Natural killer cell (primary cell): ENCODE data around the gene ZNF502. TPM values are rescaled to one million over a fixed set of nuclear protein-coding genes. Genes with fewer than 3 reads are reported as not detected.
A peak's percentile ranks its signal among the peaks of the same experiment; 100 is the strongest.

Source experiments
- ATAC-seq, 3 donors: fragments of 150-1000 bp in 2 of 3; fragments of 200-7000 bp in 1 of 3; cut with Tn5 transposase; 1 replicate in 1 of 3; 2 replicates in 2 of 3; pipeline ENCODE4 v1.10.0; 2021; ENCODE audit warnings: mild to moderate bottlenecking in 2 of 3, moderate library complexity in 2 of 3
- DNase-seq, 2 donors: peaks; one replicate each; pipeline versions ENCODE4 v3.0.0 to v3.0.0-alpha.2; 2013 to 2021; ENCODE audit warnings: mixed read lengths in 1 of 2
- H3K27ac ChIP-seq: one replicate; pipeline ENCODE4 v1.5.1; 2013; ENCODE audit warnings: mild to moderate bottlenecking, low read length
- H3K27me3 ChIP-seq: one replicate; pipeline ENCODE4 v1.6.1; 2013; ENCODE audit warnings: low read length; ENCODE audit not compliant: control insufficient read depth, insufficient read depth
- H3K36me3 ChIP-seq: one replicate; pipeline ENCODE4 v1.6.1; 2013; ENCODE audit warnings: low read length; ENCODE audit not compliant: control insufficient read depth, insufficient read depth
- H3K4me1 ChIP-seq: one replicate; pipeline ENCODE4 v1.6.1; 2013; ENCODE audit warnings: low read length; ENCODE audit not compliant: control insufficient read depth, insufficient read depth
- H3K4me3 ChIP-seq: one replicate; pipeline ENCODE4 v1.5.1; 2013; ENCODE audit warnings: low read length
- H3K9me3 ChIP-seq: one replicate; pipeline ENCODE4 v1.6.1; 2013; ENCODE audit warnings: low read length; ENCODE audit not compliant: control insufficient read depth, insufficient read depth
- H3K27ac Mint-ChIP-seq, 2 donors: one replicate each; pipeline ENCODE4 v1.8.0; 2022; ENCODE audit warnings: mild to moderate bottlenecking in 2 of 2, mixed read lengths in 2 of 2, moderate library complexity in 1 of 2
- H3K27me3 Mint-ChIP-seq, 2 donors: one replicate each; pipeline ENCODE4 v1.8.0; 2022; ENCODE audit warnings: low read depth in 2 of 2, mixed read lengths in 2 of 2
- H3K36me3 Mint-ChIP-seq: one replicate; pipeline ENCODE4 v1.8.0; 2022; ENCODE audit warnings: mixed read lengths
- H3K4me1 Mint-ChIP-seq, 2 donors: one replicate each; pipeline ENCODE4 v1.8.0; 2022; ENCODE audit warnings: mixed read lengths in 2 of 2
- H3K4me3 Mint-ChIP-seq: one replicate; pipeline ENCODE4 v1.8.0; 2022; ENCODE audit warnings: mild to moderate bottlenecking, moderate library complexity, mixed read lengths
- H3K9me3 Mint-ChIP-seq, 2 donors: one replicate each; pipeline ENCODE4 v1.8.0; 2022; ENCODE audit warnings: mixed read lengths in 2 of 2
- CTCF ChIP-seq: fragments of 200-600 bp; IDR thresholded peaks from one replicate; pipeline ENCODE4 v1.8.0; 2022; ENCODE audit warnings: antibody characterized with exemption
- WGBS: methylation state at CpG from one replicate; pipeline ENCODE4 v1.1.7; 2013; ENCODE audit warnings: missing lambda C conversion rate; ENCODE audit not compliant: insufficient coverage; 5-methylcytosine and 5-hydroxymethylcytosine counted together
- intact Hi-C: fragments of 100-400 bp; cut with micrococcal nuclease; formaldehyde crosslinking; loops from one replicate; pipeline ENCODE4 v1.14.2; 2022
- total RNA-seq, 4 donors: library from RNA; stranded (reverse); fragments of 120-200 nt in 1 of 4; gene quantifications; one replicate each; pipeline versions ENCODE4 v1.2.3 to v1.2.4, GENCODE V29; 2013 to 2022

Gene ZNF502
- total RNA-seq, 3 donors from 2014 or later (not counting 1 experiment from before 2014, with no cell fraction given), result 2.8 to 7.0 (median 4.4) TPM

DNA sequence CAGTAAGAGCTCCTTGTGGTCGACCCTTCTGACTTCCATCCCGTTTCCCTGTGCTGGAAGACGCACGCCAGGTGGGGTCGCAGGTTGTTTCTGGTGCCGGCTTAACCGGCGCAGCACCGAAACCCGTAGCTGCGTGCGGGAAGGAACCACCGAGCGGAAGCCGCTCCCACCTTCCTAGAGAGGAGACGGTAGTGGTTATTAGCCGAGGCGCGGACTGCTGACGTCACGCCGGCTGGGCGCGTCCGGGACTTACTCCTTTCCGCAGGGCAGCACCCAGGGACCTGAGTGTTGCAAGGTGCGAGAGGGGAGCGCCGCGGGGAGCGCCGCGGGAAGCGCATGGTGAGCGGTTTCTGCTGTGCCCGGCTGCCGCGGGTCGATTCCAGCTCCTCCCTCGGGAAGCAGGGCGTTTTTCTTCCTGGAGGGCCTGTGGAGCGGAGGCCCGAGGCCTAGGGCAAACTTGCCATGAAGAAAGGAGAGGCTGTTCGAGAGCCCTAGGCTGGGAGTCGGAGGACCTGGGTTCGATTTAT, 17.0 kb downstream of the ZNF502 start, which contains the start of gene ZNF501:
Gene ZNF501 (plus strand): TSS at position 252 of the 527 bp plus-strand sequence. CDS start 4,787 bp downstream, outside the sequence.
- Histone ChIP-seq H3K4me3 (peak within 1 kb of the TSS; percentile 60), H3K36me3 (peaks cover 12% of the 10 kb centered on the region), H3K4me1 (peaks cover 3% of the 10 kb centered on the region), H3K27me3 (no peaks in the 10 kb centered on the region), H3K9me3 (peaks cover 44% of the 10 kb centered on the region), H3K27ac (no peak within 1 kb of the TSS)
- Mint-ChIP-seq H3K27me3 (no peaks in the 10 kb centered on the region), H3K9me3 (peaks cover 13 to 35% of the 10 kb centered on the region in 2 donors), H3K27ac (peak within 1 kb of the TSS; percentile 94 to 98), H3K4me1 (peaks cover 17% of the 10 kb centered on the region in 2 donors), H3K36me3 (peaks cover 48% of the 10 kb centered on the region), H3K4me3 (peak within 1 kb of the TSS; percentile 99)
- no peak for TF ChIP-seq CTCF
- DNase-seq (peak; percentile 79 to 91), ATAC-seq (peak; percentile 86 to 96 (median 96))
- WGBS, result 2% methylated on average over 46 of the region's 46 CpGs
- intact Hi-C loops, result loop anchor here (1.0 kb wide), 2 partner anchors 17 to 32 kb away; partner anchors contain the start of genes KIAA1143, KIF15 and ZNF502

GRCh38 chr3:44734646-44735168, 22.2 kb downstream of the ZNF502 start:
- H3K27me3 ChIP-seq, result no peaks in the 10 kb centered on the region
- no peaks in the 10 kb centered on the region for H3K27me3 Mint-ChIP-seq
- H3K4me3 ChIP-seq, result no peak overlapping the region
- intact Hi-C loops, result no loop called here
- H3K4me1 Mint-ChIP-seq, result peaks cover 8% of the 10 kb centered on the region in 2 donors
- H3K9me3 Mint-ChIP-seq, result peaks cover 16 to 37% of the 10 kb centered on the region in 2 donors
- peaks cover 67% of the 10 kb centered on the region for H3K36me3 Mint-ChIP-seq
- ATAC-seq (no peak), DNase-seq (no peak)
- no peak for TF ChIP-seq CTCF
- peaks cover under 1% of the 10 kb centered on the region for H3K4me1 ChIP-seq
- H3K27ac Mint-ChIP-seq, result no peak overlapping the region
- 92% methylated on average over 2 of the region's 3 CpGs for whole genome bisulfite sequencing
- peaks cover 41% of the 10 kb centered on the region for H3K9me3 ChIP-seq
- H3K27ac ChIP-seq, result no peak overlapping the region
- no peak overlapping the region for H3K4me3 Mint-ChIP-seq
- H3K36me3 ChIP-seq, result peaks cover 12% of the 10 kb centered on the region

DNA sequence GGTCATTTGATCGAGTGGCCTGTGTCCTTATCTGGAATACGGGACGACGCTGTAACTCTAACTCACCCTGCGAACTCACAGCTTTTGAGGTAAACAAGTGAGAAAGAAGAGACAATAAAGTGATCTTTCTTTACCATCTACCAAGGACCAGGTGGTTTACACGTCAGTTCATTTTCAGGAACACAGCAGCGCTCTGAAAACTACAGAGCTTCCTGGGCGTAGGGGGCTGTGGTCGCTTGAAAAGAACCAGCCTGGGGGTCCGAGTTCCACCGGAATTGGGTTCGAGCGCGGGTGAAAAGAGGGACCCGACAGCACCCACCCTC, 48.6 kb downstream of the ZNF502 start:
- H3K9me3 Mint-ChIP-seq, result peaks cover 0 to 3% of the 10 kb centered on the region in 2 donors
- Histone ChIP-seq H3K27ac (peak overlapping the region; percentile 66), H3K4me3 (peak overlapping the region; percentile 60), H3K4me1 (peaks cover 13% of the 10 kb centered on the region), H3K36me3 (no peaks in the 10 kb centered on the region), H3K9me3 (no peaks in the 10 kb centered on the region), H3K27me3 (no peaks in the 10 kb centered on the region)
- intact Hi-C loops, result loop anchor here (1.0 to 10.0 kb wide), 6 partner anchors 32 to 426 kb away; partner anchors contain the start of genes EXOSC7, TCAIM, TMEM42 and ZDHHC3
- peak; percentile 8 to 19 (median 11) for ATAC-seq
- peak overlapping the region; percentile 89 to 90 for H3K27ac Mint-ChIP-seq
- H3K27me3 Mint-ChIP-seq, result no peaks in the 10 kb centered on the region
- no peak for TF ChIP-seq CTCF
- peak overlapping the region; percentile 93 for H3K4me3 Mint-ChIP-seq
- H3K4me1 Mint-ChIP-seq, result peaks cover 28 to 36% of the 10 kb centered on the region in 2 donors
- DNase-seq, result no peak
- no peaks in the 10 kb centered on the region for H3K36me3 Mint-ChIP-seq
- WGBS, result 1% methylated on average over 12 of the region's 15 CpGs
